Globus pallidus (tissue), 1 donor: ENCODE data around the gene SPATA25.
"Not testable (repeated sequence)": the region's sequence is repeated elsewhere in the genome, so short reads cannot be mapped to it uniquely, and the experiment has no call there.

Source experiments
- DNase-seq: peaks from one replicate; pipeline ENCODE4 v3.0.0-alpha.2; 2015; ENCODE audit warnings: low spot score

The SPATA25 gene

GRCh38 chr20:45892828-45893500 lies 5.5 kb upstream of the SPATA25 start:
- no peak for DNase-seq

- no peak for DNase-seq
Measured at GRCh38 chr20:45892049-45892825, 4.8 kb upstream of the SPATA25 start.

DNA sequence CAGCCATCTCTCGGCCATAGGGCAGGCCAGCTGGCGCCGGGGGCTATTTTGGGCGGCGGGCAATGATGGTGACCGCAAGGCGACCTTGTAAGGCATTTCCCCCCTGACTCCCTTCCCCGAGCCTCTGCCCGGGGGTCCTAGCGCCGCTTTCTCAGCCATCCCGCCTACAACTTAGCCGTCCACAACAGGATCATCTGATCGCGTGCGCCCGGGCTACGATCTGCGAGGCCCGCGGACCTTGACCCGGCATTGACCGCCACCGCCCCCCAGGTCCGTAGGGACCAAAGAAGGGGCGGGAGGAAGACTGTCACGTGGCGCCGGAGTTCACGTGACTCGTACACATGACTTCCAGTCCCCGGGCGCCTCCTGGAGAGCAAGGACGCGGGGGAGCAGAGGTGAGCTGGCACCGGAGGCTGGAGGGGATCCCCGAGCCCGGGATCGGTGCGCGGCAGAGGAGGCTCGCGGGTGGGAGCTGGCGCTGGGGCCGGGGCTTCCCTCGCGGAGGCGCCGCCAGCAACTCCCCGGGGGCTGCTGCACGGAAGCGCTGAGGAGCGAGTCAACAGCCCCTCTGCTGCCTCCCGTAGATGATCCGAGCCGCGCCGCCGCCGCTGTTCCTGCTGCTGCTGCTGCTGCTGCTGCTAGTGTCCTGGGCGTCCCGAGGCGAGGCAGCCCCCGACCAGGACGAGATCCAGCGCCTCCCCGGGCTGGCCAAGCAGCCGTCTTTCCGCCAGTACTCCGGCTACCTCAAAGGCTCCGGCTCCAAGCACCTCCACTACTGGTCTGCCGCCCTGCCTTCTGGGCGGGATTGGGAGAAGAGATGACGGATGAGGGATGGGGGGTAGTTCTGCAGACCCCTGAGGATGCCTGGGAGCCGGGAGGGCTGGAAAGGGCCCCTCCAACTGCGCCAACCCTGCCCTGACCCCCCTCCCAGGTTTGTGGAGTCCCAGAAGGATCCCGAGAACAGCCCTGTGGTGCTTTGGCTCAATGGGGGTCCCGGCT lies 3.9 kb upstream of the SPATA25 start, which contains the start of the genes CTSA and NEURL2:
CTSA (plus strand) TSS at position 351 of the 999 bp plus-strand sequence; CDS start at position 585, 234 bp downstream.
NEURL2 (minus strand) TSS at position 224 of the 999 bp plus-strand sequence; CDS start at position 7, 217 bp downstream.
- DNase-seq, result peak; percentile 89

DNA sequence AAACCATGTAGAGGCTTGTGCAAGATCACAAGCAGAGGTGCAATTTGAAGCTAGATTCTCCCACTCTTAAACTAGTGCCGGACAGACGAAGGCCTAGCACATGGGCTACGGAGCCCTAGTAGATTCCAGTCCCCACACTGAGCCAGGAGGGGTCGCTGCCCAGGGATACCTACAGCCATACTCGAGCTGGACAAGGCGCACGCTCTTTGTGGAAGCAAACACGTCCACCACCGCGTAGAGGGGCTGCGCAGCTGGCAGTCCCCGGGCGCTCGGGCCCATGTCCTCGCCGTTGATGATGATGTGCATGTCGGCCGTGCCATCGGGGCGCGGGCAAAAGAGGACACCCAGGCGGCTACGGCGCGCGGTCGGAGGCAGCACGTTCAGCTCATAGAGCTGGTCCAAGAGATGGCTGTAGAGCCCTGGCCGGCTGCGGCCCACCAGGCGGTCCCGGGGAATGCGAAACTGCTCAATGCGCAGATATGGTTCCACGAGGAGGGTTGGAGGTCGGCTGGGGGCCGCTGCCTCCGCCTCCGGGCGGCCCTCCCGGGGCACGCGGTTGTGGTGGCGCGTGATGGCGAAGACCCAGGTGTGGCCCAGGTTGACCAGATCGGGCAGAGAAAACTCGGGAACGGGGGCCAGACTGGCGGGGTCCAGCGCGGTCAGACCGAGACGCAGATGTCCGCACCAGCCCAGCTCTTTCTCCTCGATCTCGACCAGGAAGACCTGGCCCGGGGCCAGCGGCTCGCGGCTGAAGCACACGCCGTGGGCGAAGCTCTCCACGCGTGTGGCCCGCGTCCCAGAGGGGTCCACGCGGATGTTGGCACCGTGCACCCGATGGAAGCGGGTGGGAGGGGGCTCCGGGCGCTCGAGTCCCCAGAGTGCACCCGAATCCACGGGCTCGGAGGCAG lies 2.9 kb upstream of the SPATA25 start:
- peak; percentile 63 for DNase-seq

DNA sequence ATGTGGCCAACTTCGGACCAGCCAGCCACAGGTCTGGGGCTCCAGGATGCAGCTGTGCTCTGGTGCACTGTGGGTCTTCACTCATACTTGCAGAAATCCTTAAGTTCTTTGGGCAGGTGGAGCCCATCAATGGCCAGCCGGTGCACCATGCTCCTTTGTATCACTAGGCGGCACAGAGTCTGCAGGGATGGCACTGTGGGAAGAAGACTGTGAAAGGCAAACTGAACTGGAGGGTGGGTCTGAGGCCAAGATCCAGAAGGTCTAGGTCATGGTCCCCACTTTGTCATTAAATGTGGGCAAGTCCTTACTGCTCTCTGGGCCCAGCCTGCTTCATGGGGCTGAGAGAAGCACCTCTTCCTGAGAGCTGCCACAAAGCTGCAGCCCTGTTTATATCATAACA lies 1.3 kb upstream of the SPATA25 start:
- DNase-seq, result no peak

DNA sequence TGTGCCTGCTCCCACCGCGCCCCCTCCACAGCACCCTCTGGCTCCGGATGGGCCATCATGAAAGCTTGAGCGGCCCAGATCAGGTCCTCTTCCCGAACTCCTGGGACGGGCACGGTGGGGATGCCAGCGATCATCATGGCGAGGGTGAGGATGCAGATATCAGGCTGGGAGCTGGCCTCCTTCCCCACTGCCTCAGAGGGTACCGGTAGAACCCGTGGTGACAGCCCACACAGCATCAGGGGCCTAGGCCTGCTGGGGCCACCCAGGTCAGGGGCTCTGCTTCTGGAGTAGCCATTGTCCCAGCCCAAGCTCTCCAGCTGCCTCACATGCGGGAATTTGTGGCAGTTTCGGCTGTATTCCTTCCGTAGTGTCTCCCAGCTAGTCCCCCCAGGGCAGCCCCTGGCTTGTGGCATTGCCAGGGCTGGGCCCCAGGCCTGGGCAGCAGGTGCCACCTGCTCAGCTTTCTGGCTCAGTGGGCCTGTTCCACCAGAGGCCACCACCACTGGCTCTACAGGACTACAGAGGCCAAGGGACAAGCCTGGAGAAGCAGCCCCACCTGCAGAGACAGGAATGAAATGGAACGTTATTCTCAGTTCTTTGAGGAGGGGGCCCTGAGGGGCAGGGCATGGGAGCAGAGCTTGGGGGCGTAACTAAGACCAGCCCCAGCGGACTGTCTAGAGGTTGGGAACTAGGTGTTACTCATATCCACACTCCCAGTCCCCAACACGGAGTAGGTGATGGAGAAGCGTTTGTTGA lies 654 bp downstream of the SPATA25 start:
- no peak for DNase-seq

DNA sequence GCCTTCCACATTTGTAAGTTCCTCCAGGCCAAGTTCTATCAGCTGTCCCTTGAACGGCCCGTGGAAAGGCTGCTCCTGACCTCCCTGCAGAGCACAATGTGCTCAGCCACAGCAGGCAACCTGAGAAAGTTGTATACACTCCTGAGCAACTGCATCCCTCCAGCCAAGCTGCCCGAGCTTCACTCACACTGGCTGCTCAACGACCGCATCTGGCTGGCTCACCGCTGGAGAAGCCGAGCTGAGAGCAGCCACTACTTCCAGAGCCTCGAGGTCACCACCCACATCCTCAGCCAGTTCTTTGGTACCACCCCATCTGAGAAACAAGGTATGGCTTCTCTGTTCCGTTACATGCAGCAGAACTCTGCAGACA lies 4.3 kb downstream of the SPATA25 start:
- DNase-seq, result no peak

GRCh38 chr20:45882469-45883099 lies 4.8 kb downstream of the SPATA25 start:
- no peak for DNase-seq

DNA sequence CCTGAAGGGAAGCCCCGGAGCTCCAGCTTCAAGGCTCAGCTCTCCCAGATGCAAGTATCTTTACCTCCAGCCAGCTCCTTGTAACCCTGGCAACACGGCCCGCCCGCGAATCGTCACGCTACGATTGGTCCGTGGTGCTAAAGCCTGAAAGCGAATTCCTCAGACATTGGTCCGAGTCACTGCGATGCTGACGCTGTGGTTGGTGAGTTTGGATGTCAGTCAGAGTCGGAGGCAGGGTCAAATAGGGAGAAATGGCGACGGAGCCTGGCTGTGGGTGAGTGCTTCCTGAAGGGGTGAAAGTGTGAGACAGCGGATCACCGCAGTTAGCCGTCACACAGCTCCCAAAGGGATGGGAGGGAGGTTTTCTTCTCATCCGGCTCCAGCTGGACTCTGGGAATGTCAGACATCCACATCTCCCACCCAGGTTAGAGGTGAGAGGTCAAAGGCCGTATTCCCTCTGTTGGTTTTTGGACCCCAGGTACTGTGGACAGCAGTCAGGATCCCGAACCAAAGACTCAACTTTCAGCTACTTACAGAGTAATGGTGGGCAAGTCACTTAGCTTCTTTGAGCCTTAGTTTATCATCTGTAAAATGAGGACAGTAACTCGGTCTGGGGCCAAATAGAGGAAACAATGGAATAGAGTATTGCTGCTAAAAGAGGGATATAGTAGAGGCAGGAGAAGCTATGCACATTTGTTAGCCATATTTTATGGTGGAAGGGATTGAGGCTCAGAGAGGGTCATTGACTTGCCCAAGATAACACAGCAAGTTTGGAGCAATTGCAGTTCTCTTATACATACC lies 6.2 kb downstream of the SPATA25 start, which contains the start of gene ZSWIM1:
ZSWIM1 (plus strand) TSS at position 240 of the 801 bp plus-strand sequence. CDS start 1,366 bp downstream, outside the sequence.
- DNase-seq, result peak; percentile 99

GRCh38 chr20:45878076-45878761 lies 9.2 kb downstream of the SPATA25 start:
- DNase-seq, result no peak

- DNase-seq, result no peak
Measured at GRCh38 chr20:45874576-45874975, 12.8 kb downstream of the SPATA25 start.

GRCh38 chr20:45874104-45874481 lies 13.3 kb downstream of the SPATA25 start:
- DNase-seq, result not testable (repeated sequence)

GRCh38 chr20:45873409-45874103 lies 13.9 kb downstream of the SPATA25 start:
- no peak for DNase-seq

GRCh38 chr20:45872626-45873025 lies 14.8 kb downstream of the SPATA25 start:
- DNase-seq, result no peak

DNA sequence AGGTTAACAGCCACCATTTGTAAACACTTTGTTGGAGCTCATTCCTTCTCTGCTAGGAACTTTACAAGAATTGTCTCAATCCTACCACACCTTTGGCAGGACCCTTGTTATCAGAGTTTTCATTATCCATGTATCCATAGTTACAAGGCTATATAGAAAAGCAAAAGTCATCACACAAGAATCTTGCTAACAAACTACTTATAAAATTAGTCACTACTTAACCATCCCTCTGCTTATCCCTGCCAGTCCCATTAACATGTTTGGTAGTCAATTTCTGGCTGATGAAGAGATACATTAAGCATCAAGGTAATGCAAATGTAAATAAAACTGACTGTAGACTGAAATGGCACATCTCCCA lies 19.6 kb downstream of the SPATA25 start:
- DNase-seq, result no peak

- no peak for DNase-seq
Measured at GRCh38 chr20:45867136-45867818, 20.1 kb downstream of the SPATA25 start.

DNA sequence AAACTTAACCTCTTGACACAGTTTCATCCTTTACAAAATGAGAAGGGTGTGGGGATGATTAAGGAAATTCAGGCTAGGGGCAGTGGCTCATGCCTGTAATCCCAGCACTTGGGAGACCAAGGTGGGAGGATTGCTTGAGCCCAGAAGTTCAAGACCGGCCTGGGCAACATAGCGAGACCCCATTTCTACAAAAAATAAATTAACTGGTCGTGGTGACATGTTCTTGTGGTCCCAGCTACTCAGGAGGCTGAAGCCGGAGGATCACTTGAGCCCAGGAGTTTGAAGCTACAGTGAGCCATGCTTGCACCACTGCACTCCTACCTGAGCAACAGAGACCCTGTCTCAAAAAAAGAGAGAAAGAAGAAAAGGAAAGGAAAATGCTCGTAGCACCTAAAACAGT lies 21.0 kb downstream of the SPATA25 start:
- DNase-seq, result no peak
